GM18517 (cell line): ENCODE data around the gene PCSK2.

ENCODE experiments used
- ATAC-seq: cut with Tn5 transposase; IDR thresholded peaks from one replicate; pipeline ENCODE4 v1.9.1; 2021; ENCODE audit warnings: mild to moderate bottlenecking, moderate library complexity; ENCODE audit not compliant: unreplicated experiment

The PCSK2 gene

DNA sequence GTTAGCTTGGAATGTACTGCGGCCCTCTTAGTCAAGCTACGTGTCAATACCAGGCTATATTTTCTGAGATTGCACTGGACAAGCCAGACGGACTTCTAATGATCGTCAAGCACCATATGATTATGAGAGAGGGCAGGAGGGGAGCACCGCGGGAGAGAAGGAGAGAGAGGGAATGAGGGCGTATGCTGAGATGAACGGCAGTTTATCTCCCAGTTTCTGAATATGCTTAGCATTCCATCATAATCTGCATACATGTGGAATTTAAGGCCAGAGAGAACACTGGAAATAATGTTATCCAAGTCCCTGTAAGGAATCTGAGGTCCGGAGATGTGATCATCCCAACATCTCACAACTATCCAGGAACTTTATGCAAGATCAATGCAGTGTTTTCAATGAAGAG lies 244.1 kb downstream of the PCSK2 start:
- ATAC-seq = no peak

DNA sequence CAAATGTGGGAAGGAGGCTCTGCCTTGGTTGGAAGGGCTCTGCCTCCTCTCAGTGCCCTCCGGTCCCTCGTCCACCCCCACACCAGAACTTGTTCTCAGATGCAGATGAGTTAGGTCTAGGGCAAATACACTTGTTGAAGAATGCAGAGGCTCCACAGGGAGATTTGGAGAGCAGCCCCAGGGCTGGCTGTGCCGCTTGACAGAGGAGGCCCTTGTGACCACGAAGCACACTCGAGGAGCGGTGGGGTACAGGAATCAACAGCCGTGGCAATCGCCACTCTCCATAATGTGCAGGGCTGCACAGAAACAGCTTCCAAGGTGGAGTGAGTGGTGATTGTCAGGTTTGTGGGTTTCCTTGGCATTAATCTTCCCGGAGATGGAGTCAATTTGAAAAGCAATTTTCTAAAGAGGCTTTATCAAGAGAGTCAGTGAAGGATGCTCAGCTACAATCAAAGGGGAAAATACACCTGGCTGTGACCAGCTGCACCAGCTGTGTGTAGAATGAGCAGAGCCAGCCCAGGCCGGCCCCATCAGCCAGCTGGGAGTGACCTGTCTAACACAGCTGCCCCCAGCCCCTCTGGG lies 244.9 kb downstream of the PCSK2 start:
- no peak for ATAC-seq

DNA sequence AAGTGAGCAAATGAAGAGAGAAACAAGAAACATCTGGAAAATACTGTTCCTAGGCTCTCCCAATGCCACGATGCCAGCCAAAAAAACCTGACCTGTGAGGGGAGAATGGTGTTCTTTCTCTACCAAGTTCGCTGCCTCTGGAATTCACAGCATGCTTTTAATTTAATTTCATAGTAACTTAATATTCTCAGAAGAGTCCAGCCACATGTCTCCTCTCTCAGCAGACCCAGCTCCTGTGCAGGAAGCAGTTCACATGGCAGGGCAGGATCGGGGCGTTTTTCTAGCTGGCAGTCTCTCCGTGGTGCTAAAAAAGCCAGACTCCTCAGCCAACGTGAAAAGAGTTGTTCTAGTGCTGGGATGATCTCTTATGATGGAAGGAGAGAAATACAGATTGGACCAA lies 246.8 kb downstream of the PCSK2 start:
- no peak for ATAC-seq

DNA sequence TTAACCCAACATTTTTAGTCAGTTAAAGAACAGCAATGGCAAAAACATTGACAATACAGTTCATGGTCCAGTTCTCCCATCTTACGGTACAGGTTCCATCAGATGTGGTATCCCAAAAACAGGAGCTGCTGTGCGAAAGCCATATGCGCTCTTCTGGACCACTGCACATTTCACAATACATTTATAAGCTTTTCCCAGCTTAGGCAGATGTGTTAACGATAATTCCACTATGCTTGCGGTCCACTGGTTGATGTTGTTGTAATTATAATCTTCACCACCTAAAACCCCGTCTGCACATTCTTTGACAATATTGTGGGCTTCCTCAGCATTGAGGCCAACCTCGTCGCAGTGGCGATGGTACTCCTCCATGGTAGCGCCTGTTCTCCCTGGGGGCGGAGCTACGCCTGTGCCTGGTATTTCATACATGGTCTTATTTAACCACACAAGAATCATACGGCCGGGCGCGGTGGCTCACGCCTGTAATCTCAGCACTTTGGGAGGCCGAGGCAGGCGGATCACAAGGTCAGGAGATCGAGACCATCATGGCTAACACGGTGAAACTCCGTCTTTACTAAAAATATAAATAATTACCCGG lies 252.3 kb downstream of the PCSK2 start:
- no peak for ATAC-seq

DNA sequence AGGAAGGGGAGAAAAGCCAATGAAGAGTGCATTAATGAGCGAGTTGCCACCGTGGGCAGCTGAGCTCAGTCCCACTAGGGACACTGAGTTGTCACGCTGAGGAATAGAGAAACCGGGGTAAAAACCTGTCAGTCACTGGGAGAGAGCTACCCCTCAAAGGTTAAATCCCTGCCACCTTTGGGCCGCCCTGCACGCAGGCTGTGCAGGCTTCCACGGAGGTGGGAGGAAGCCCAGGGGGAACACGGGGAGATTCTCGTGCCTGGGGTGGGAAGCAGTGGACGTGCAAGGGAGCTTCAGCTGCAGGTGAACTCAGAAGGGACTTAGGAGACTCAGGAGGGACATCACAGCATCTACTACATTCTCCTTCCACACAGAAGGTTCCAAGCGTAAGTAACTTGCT lies 253.9 kb downstream of the PCSK2 start:
- no peak for ATAC-seq

DNA sequence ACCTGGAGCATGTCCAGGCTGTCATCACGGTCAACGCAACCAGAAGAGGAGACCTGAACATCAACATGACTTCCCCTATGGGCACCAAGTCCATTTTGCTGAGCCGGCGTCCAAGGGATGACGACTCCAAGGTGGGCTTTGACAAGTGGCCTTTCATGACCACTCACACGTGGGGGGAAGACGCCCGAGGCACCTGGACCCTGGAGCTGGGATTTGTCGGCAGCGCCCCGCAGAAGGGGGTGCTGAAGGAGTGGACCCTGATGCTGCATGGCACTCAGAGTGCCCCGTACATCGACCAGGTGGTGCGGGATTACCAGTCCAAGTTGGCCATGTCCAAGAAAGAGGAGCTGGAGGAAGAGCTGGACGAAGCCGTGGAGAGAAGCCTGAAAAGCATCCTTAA lies 254.8 kb downstream of the PCSK2 start:
- no peak for ATAC-seq

DNA sequence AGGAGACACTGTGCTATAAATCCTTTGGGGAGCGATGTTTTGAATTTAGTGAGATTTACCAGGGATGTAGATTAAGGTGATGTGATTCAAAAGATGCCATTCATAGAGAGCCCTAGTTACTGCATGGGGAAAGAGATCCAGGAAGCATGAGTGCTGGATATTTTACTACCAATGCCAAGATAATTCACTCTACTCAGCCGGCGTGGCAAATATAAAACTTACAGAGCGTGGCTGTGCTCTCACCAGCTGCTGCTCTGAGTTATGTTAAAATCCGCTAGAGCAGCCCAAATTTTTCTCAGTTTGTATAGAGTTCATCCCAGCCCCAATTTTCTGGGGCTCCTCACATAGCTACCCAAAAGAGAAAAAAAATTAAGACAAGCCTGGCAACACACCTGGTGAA lies 255.7 kb downstream of the PCSK2 start:
- ATAC-seq = no peak

DNA sequence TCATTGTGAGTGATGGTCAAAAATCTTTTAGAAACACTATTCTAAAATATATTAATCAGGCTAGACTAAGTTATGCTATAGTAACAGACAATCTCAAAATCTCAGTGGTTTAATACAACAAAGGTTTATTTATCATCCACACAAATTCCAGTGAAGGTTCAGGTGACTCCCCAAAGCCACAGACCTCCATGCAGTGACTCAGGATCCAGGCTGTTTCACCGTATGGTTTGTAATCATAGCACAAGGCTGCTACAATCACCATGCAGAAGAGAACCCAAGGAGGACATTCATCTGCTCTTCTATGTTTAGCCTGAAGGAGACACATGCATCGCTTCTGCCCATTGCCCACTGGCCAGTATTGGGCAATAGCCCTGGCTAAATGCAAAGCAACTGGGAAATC lies 258.2 kb downstream of the PCSK2 start:
- no peak for ATAC-seq

DNA sequence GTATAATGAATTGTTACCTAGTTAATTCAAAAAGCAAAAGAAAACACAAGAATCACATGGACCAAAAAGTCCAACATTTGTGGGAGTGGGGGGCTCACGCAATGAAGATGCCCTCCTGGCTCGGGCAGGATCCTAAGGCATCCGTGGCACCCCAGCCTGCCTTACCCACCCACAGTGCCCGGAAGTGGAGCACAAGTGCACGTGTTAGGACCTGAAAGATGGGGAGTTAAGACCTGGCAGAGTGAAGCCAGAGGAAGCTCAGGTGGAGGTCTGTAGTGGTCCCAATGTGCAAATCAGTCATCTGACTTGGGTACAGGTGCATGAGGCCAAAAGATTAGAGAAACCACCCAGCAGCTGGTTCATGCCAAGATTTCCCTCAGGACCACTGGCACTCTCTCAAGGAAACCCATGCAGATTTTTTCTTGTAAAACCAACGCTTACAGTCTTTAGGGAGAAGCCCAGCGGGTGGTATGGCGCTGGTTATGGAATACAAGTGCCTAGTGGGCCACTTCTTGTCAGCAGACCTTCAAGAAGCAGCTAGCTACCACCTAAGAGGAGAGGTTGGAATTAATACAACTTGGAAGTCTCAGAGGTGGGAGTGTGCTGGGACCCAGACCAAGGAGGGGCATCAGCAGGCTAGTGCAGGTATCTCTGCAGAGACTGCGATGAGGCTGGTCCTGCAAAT lies 262.2 kb downstream of the PCSK2 start:
- ATAC-seq = no peak

DNA sequence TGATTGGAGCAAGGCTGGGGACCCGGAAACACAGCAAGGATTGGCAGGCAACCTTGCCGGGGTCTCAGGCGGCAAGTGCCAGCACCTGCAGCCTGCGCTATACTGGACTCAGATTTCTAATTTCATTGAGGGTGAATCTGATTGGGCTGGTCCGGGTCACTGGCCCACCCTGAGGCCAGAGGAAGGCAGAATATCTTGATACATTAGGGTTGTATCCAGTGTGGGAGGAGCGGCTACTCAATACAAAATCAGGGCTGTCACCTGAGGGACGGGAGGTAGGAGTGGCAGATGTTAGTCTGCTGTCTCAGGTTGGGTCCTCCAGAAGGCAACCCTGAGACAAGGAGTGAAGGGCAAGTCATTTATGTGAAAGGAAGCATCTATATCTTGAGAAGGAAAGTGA lies 263.7 kb downstream of the PCSK2 start:
- ATAC-seq = no peak

DNA sequence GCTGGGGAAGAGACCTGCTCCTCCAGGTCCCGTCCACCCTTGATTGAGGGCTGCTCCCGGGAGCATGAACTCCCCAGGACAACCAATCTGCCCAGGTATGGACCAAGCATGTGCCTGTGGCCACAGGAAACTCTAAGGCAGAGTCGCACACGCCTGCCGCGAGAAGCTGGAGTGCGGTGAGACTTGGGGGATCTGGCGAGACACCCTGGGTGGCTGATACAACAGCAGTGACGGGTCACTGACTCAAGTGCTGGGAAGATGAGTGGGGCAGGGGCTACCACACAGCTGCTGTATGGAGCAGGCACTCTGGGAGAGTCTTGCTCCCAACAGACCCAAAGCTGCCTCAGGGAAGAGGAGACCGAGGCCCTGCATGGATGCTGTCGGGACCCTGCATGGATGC lies 264.2 kb downstream of the PCSK2 start:
- no peak for ATAC-seq

DNA sequence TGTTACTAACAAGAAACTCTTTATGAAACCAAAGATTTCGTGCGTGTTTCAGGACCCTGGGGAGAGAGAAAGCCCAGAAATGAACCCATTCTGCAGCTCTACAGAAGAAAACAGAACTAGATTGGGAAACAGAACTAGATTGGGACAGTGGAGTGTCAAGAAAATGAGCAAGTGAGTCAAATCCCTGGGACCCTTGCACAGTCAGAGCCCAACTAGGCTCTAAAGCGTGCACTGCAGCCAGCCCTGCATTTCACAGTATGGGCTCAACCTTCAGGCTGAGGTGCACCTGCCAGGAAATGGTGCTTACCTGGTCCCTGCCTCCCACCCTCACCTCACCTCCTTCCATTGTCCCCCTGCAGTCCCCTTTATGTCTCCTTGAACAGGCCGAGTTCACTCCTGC lies 264.6 kb downstream of the PCSK2 start:
- no peak for ATAC-seq

DNA sequence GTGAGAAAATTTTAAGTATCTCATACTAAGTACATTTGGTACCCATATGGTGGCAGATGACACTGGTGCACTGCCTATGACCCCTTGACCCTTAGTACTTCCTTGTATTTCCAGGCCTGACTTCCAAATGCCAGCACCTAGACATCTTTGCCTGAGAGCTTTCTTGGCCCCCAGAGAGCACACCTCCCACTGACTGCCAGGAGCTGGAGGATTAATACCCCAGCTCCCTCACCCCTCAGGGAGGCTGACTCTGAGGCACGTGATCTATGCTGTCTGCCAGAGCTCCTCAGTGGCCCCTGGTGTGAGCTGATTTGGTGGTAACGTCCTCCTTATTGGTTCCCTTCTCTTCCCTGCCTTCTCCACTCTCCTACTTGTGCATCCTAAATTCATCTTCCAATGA lies 266.3 kb downstream of the PCSK2 start:
- ATAC-seq = no peak

DNA sequence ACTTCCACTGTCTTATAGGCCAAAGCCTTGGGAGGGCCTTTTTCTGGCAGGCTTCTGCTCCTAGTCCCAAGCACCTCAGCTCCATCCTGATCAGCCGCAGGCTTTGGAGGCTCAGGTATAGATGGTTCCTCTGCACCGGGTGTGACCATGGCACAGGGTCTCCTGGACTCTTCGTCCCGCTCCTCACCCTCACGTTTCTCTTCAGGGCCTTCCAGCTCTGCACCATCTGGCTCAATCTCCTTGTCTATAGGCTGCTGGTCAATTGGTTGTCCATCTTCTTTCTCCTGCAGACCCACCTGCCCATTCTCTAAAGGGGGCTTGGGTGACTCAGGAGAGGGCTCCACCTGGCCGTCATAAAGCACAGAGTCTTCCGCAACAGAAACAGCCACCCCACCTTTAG lies 267.4 kb downstream of the PCSK2 start:
- ATAC-seq = no peak

DNA sequence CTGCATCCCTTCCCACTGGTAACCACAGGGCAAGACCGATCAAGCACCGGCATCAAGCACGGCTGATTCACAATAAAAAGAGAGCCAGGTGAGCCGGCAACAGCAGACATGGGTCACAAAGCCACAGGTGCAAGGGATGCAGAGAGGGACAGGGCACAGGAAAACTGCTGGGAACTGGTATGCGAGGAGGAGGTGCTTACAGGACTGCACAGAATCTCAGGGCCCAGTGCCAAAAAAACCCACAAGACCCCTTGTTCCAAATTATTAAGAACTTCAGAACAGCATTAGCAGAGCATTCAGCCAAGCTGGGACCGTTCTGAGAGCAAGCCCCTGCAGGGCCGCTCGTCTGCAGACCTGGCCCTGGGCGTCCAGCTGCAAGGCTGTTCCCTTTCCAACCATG lies 269.0 kb downstream of the PCSK2 start:
- no peak for ATAC-seq

DNA sequence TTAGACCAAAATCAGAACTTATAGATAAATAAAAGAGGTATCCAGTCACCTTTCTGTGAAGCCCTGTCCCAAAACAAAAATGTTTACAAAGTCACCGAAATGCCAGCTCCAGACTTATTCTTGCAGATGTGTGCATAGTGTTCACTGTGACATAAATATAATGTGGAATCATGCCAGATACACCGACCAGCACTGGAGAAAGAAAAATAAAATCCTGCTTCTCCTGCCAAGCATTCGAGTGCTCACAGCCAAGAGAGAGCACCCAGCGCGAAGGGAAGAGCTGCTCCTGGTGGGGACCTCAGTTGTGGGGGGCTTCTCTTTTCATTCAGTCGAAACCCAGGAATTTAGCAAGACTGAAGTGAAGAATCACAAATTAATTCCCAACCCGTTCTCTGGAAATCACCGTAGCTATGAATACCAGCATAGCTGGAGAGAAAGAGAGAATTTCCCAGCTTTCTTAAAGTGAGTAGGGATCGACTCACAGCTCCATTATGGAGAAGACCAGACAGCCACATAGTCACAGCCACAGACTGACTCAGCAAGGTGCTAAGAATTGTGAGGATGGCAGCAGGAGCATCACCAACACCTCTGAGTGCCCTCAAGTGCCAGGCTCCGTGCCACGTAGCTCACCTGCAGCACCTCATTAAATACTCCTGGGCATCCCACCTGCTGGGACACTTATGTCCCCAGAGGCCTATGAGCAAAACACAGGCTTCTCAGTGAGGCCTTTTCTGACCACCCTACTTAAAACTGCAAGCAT lies 271.2 kb downstream of the PCSK2 start:
- no peak for ATAC-seq

DNA sequence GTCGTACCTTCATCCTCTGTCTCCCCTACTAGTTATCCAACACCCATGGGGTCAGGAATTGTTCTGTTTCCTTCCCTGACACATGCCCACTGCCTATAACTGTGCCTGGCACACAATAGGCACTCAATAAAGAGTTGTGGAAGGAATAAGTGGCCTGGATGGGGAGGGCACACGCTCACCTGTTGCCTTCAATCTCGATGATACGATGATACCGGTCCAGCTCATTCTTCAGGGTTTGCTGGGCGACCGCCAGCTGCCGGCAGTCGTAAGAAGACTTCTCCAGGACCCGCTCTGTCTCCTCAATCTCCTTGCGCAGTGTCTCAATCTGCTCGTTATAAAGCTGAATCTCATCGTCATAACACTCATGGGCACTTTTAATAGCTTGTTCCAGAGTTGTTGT lies 271.8 kb downstream of the PCSK2 start:
- no peak for ATAC-seq

DNA sequence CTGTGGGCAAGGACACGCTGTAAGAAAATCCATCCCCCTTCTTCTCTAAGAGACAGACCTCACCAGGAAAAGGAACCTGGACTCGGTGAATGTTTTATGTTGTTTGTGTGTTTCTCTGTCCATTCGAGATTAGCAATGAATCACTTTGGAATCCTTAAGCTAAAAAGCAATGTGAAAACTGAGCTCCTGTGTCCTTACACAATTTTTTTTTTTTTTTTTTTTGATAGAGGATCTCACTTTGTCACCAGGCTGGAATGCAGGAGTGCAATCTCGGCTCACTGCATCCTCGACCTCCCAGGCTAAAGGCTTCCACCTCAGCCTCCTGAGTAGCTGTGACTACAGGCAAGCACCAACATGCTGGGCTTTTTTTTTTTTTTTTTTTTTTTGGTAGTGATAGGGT lies 272.2 kb downstream of the PCSK2 start:
- no peak for ATAC-seq

DNA sequence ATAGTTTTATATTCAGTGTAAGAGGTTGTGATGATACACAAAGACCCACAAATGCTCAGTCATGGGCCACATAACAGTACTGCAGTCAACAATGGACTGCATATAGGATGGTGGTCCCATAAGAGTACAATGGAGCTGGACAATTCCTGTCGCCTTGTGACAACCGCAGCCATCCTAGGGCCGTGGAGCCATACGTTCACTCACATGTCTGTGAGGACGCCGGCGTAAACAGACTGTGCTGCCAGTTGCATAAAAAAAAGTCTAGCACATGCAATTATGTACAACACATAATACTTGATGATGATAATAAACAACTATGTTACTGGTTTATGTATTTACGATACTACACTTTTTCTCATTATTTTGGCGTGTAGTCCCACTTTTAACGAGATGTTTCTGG lies 273.4 kb downstream of the PCSK2 start:
- no peak for ATAC-seq

DNA sequence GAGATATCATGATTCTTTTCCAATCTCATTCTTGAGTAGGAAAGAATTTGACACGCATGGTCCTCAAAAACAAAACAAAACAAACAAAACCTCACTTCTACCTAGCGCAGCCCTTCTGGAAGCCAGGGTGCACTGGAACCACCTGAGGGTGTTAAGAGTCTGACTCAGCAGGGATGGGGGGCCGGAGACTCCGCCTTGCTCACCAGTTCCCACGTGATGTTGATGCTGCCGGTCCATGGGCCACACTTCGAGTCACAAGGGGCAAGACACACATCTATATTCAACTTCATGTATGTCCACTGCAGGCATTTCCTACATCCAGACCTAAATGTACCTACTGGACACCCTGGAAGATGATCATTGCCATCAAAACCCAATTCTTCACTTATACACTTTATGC lies 274.0 kb downstream of the PCSK2 start:
- ATAC-seq = no peak

DNA sequence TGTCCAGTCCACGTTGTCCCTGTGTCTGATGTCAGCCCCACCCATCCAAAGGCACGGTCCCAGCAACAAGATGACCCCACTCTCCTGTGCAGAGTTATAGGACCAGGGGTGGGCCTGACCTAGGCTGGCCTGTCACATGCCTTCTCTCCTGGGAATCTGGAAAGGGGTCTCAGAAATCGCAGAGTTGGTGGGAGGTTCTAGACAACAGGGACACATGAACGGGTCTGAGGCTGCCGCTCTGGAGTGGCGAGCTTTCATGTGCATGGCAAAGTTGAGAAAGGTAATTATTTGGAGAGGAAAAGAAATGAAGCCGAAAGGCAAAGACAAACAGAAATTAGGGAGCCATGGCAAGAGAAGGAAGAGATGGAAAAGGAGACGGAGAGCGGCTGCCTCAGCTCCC lies 274.9 kb downstream of the PCSK2 start:
- ATAC-seq = no peak

DNA sequence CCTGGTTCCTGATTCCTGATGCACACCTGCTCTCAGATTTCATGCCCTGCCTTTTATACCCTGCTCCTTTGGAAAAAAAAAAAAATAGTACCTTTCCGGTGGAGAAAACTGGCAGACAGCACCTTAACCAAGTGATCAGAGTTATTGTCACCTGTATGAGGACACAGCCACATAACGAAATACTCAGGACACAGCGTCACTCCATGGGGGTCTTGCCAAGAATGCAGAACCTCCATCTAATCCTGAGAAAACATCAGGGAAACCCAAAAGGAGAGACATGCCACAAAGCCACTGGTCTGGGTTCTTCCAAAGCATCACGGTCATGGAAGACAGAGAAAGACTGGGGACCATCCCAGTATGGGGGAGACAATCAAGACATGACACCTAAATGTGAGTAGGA lies 275.3 kb downstream of the PCSK2 start:
- ATAC-seq = no peak
